ENCODE data around the gene DLGAP3.
"Not testable (repeated sequence)": the region's sequence is repeated elsewhere in the genome, so short reads cannot be mapped to it uniquely, and the experiment has no call there.

The DLGAP3 gene

DNA sequence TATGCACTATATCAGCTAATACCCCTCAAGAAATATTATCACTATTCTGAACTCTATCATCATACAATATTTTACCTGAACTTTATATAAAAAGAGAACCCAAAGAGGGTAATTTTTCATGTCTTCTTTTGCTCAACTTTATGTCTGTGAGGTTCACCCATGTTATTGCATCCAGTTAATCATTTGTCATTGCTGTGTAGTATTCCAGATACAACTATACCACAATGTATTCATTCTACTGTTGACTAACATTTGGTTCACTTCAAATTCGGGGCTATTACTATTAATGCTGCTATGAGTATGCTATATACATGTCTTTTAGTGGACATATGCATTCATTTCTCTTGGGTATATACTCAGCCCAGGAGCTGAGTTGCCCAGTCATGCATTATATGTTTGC, 21.0 kb upstream of the DLGAP3 start:
- in situ Hi-C loops (cut with MboI; ENCODE audit: low sequenced_read_pairs, unreplicated experiment) = no loop called here
- TF ChIP-seq, protein P1, sequence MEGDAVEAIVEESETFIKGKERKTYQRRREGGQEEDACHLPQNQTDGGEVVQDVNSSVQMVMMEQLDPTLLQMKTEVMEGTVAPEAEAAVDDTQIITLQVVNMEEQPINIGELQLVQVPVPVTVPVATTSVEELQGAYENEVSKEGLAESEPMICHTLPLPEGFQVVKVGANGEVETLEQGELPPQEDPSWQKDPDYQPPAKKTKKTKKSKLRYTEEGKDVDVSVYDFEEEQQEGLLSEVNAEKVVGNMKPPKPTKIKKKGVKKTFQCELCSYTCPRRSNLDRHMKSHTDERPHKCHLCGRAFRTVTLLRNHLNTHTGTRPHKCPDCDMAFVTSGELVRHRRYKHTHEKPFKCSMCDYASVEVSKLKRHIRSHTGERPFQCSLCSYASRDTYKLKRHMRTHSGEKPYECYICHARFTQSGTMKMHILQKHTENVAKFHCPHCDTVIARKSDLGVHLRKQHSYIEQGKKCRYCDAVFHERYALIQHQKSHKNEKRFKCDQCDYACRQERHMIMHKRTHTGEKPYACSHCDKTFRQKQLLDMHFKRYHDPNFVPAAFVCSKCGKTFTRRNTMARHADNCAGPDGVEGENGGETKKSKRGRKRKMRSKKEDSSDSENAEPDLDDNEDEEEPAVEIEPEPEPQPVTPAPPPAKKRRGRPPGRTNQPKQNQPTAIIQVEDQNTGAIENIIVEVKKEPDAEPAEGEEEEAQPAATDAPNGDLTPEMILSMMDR (IDR thresholded peaks at IDR 0.05; ENCODE audit: borderline replicate concordance, control extremely low read depth, extremely low read depth, insufficient read depth, missing control alignments) = no peak
- DNase-seq (ENCODE audit: low spot score) = no peak

DNA sequence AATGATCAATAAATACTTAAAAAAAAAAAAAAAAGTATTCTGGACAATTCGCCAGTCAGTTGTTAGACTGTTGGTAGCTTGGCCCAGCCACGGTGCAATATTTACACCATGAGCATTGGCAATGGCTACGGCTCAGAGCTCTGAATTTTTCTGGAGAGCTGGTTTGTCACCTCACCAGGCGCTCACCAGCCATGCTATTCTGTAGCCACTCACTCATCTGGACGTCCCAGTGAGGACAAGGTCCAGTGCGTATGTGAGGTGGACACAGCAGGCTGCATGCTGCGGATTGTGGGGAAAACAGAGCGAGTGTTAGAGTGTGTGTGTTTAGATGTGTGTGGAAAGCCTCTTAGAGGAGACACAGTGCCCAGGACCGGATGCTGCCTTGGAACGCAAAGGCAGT, 19.3 kb upstream of the DLGAP3 start:
- in situ Hi-C loops (cut with MboI; ENCODE audit: low sequenced_read_pairs, unreplicated experiment) = not testable (repeated sequence)

DNA sequence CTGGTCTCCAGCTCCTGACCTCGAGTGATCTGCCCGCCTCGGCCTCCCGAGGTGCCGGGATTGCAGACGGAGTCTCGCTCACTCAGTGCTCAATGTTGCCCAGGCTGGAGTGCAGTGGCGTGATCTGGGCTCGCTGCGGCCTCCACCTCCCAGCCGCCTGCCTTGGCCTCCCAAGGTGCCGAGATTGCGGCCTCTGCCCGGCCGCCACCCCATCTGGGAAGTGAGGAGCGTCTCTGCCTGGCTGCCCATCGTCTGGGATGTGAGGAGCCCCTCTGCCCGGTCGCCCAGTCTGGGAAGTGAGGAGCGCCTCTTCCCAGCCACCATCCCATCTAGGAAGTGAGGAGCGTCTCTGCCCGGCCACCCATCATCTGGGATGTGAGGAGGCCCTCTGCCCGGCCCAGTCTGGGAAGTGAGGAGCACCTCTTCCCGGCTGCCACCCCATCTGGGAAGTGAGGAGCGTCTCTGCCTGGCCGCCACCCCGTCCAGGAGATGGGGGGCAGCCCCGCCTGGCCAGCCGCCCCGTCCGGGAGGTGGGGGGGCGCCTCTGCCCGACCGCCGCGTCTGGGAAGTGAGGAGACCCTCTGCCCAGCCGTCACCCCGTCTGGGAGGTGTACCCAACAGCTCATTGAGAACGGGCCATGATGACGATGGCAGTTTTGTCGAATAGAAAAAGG, 18.3 kb upstream of the DLGAP3 start:
- DNase-seq (ENCODE audit: low spot score); in situ Hi-C loops (cut with MboI; ENCODE audit: low sequenced_read_pairs, unreplicated experiment): not testable (repeated sequence)

More for the DNA sequence above, 19.3 kb upstream of the DLGAP3 start:
- not testable (repeated sequence) for DNase-seq (ENCODE audit: low spot score)

DNA sequence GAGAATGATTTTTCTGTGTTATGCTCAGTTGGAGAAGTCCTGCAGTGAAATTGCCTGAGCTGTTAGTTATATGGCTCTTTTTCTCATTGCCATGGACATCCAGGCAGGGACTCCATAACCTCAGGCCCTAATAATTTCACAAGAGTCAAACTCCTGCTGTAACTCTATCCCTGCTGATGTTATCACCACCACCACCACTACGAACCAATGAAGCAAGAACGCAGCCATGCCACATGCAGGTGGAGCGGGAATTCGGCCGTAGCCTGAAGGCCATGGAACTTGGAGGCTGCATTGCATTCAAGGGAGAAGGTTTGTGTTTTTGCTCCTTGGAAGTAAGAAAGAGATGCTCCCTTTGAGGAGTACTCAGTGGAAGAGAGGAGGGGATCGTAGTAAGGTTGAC, 16.8 kb upstream of the DLGAP3 start:
- no peak for DNase-seq (ENCODE audit: low spot score)
- TF ChIP-seq, protein P1 (IDR thresholded peaks at IDR 0.05; ENCODE audit: borderline replicate concordance, control extremely low read depth, extremely low read depth, insufficient read depth, missing control alignments) = no peak
- in situ Hi-C loops (cut with MboI; ENCODE audit: low sequenced_read_pairs, unreplicated experiment) = no loop called here

DNA sequence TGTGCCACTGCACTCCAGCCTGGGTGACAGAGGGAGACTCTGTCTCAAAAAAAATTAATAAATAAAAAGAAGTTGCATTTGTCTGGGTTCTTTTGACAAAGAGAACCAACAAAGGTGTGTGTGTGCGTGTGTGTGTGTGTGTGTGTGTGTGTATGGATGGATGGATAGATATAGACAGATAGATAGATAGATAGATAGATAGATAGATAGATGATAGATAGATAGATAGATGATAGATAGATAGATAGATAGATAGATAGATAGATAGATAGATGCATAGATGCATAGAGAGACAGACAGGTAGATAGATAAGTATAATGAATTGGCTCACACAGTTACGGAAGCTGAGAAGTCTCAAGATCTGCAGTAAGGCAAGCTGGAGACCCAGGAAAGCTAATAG, 12.3 kb upstream of the DLGAP3 start:
- in situ Hi-C loops (cut with MboI; ENCODE audit: low sequenced_read_pairs, unreplicated experiment) = not testable (repeated sequence)

DNA sequence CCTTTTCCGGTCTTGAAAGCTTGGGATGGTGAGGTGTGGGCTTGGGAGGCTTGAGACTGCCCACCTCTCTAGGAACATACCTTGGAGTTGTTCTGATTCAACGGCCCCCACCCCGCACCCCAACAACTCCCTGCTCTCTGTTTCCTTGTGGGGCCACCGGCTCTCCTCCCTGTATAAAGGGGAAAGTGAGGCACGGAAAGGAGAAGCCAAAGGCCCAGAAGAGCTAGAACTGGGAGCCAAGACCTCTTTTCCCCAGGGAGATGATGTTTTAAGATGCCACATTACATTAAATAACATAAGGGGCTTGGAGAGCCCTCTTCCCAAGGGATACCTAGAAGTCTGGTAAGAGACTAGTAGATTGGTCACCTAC, 1.2 kb upstream of the DLGAP3 start:
- no peak for DNase-seq (ENCODE audit: low spot score)
- TF ChIP-seq, protein P1 (IDR thresholded peaks at IDR 0.05; ENCODE audit: borderline replicate concordance, control extremely low read depth, extremely low read depth, insufficient read depth, missing control alignments) = no peak
- in situ Hi-C loops (cut with MboI; ENCODE audit: low sequenced_read_pairs, unreplicated experiment) = no loop called here

More for the DNA sequence above, 12.3 kb upstream of the DLGAP3 start:
- DNase-seq (ENCODE audit: low spot score) = not testable (repeated sequence)

DNA sequence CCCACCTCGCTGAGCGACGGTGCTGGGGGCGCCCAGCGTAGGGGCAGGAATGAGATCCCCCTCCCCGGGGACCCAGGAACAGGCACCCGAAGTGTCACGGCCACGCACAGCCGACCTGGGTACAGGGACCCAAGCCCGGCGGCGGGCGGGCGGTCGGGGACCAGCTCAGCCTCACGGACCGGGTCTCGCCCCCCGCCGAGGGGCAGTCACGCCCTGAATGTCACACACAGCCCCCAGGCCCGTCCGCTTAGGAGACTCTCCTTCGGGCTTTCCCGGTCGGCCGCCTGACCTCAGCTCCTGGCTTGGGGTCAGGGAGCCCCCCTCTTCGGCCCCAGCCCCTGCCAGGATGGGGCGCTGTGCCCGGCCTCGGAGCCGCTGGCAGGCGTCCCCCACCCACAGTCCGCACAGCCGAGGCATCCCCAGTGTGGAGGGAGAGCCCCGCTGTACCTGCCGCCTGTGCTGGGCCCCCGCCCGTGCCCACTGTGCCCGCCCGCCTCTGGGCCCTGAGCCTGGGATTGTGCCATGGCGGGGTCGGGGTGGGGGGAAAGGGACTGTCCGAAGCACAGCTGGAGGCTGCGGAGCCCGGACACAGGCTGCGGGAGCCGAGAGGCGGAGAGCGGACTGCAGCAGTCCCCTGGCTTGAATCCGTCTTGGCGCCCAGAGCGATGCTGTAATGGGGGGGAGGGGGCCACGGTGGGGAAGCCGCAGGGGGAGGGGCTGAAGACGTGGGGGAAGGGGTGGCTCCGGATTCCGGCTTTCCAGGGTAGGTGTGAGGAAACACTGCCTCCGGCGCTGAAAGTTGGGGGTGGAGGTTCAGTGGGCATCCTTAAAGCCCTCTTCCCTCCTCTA, 627 bp upstream of the DLGAP3 start:
- in situ Hi-C loops (cut with MboI; ENCODE audit: low sequenced_read_pairs, unreplicated experiment) = no loop called here
- TF ChIP-seq, protein P1 (IDR thresholded peaks at IDR 0.05; ENCODE audit: borderline replicate concordance, control extremely low read depth, extremely low read depth, insufficient read depth, missing control alignments) = no peak
- no peak for DNase-seq (ENCODE audit: low spot score)

DNA sequence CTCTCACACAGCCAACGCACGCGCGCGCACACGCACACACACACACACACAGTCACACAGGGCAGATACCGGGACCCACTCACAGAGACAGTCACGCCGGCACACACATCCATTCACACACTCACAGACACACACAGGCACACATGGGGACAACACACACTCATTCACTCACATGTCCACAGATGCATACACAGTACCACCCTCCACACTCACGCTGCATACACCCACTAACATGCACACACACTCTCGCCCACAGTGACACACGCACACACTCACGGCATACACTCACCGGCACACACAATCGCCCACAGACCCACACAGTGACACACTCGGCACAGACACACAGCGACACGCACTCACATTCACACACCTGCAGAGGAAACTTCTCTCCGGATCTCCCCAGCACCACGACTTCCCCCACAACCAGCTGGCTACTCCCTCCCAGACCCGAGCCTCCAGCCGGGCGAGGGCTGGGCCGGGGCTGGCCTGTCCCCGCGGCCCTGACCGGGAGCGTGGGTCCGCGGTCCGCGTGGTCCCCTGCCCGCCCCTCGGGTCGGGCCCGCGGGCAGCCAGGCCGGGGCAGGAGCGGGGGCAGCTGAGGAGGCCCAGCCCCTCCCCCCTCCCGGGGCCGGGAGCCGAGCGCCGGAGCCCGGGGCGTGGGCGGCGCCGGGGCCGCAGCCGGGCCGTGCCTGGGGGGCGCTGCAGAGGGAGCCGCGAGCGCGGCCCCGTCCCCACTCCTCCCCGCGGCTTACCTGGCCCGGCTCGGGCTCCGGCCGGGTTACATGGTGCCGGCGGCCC, 552 bp downstream of the DLGAP3 start:
- peak; percentile 69 for DNase-seq (ENCODE audit: low spot score)
- in situ Hi-C loops (cut with MboI; ENCODE audit: low sequenced_read_pairs, unreplicated experiment) = no loop called here
- TF ChIP-seq, protein P1 (IDR thresholded peaks at IDR 0.05; ENCODE audit: borderline replicate concordance, control extremely low read depth, extremely low read depth, insufficient read depth, missing control alignments) = no peak
